Ovary (tissue), 9 donors: Measurements from ENCODE around the gene PATL2. TPM values are rescaled to one million over a fixed set of nuclear protein-coding genes. Genes with fewer than 3 reads are reported as not detected.

ENCODE experiments used
- DNase-seq, 5 donors: peaks; one replicate each; pipeline ENCODE4 v3.0.0-alpha.2; 2019 to 2020
- H3K27ac ChIP-seq, 2 donors: fragments of 200-600 bp; one replicate each; pipeline versions ENCODE4 v1.5.1 to v1.8.0; 2019 to 2022
- H3K27me3 ChIP-seq: fragments of 200-600 bp; one replicate; pipeline ENCODE4 v1.8.0; 2022
- H3K36me3 ChIP-seq: fragments of 200-600 bp; sonication (generic); one replicate; pipeline ENCODE4 v1.5.1; 2019
- H3K4me1 ChIP-seq: one replicate; pipeline ENCODE4 v1.8.1; 2013; ENCODE audit warnings: mild to moderate bottlenecking, moderate library complexity; ENCODE audit not compliant: insufficient read depth
- H3K4me3 ChIP-seq: fragments of 200-600 bp; sonication (generic); one replicate; pipeline ENCODE4 v1.5.1; 2017
- H3K9me3 ChIP-seq, 2 donors: fragments of 200-600 bp in 1 of 2; sonication (generic) in 1 of 2; one replicate each; pipeline versions ENCODE4 v1.5.1 to v1.8.1; 2013 to 2019; ENCODE audit warnings: mild to moderate bottlenecking in 1 of 2, moderate library complexity in 1 of 2
- EP300 ChIP-seq: sonication (generic); formaldehyde crosslinking; IDR thresholded peaks from one replicate; pipeline ENCODE4 v1.6.1; 2017; ENCODE audit warnings: antibody characterized with exemption
- POLR2A ChIP-seq: fragments of 450-650 bp; IDR thresholded peaks from one replicate; pipeline ENCODE4 v1.6.1; 2017; ENCODE audit warnings: antibody characterized with exemption, mild to moderate bottlenecking, moderate library complexity
- WGBS, 3 donors: extraction: QIAGEN DNeasy Blood & Tissue Kit in 1 of 3; methylation state at CpG; one replicate each; pipeline versions ENCODE4 v1.1.5 to v1.1.7; 2013 to 2017; 5-methylcytosine and 5-hydroxymethylcytosine counted together
- intact Hi-C, 4 donors: fragments of 100-400 bp; cut with DNase I; formaldehyde crosslinking; loops; one replicate each; pipeline versions ENCODE4 v1.11.0 to v1.15.1; 2022 to 2023
- polyA plus RNA-seq, 2 donors: library from polyadenylated mRNA; stranded (reverse); fragments of 200-250 nt in 1 of 2; fragments of 350-450 nt in 1 of 2; fragmentation: Illumina TruSeq in 1 of 2; extraction: RNeasy Lipid Tissue Mini Kit (QIAGEN cat#74804) in 1 of 2; gene quantifications; one replicate each; pipeline ENCODE4 v1.2.3, GENCODE V29; 2013 to 2014
- small RNA-seq: library from RNA; depleted of rRNA; stranded (forward); fragments of <200 nt; gene quantifications from one replicate; pipeline ENCODE3, GENCODE V24; 2016
- total RNA-seq, 7 donors: library from RNA; depleted of rRNA in 2 of 7; stranded (reverse); fragments of >200 nt in 2 of 7; fragmentation: NEBNext Ultra II Directional in 3 of 7; extraction: Animal tissue kit (Norgen Biotek cat#: 25700) in 3 of 7; gene quantifications; one replicate each; pipeline versions ENCODE4 v1.1.0 to v1.2.4, GENCODE V29; 2016 to 2023
- TF ChIP-seq, protein P1 (sequence below), 3 donors: fragments of 450-650 bp in 2 of 3; fragments of 200-600 bp in 1 of 3; IDR thresholded peaks; one replicate each; pipeline versions ENCODE4 v1.5.1 to v1.8.0; 2016 to 2022; ENCODE audit warnings: antibody characterized with exemption in 3 of 3, mild to moderate bottlenecking in 1 of 3
- donor health status: DM: no; HTN: no; CAD: no; lungs with moderate emphysema.
- donor health status: DM: no; HTN: no; CAD: no.
- donor health status: Bipolar disorder and iron deficiency.
- donor health status: DM: yes; HTN: yes; CAD: no.
- donor health status: DM: no; HTN: no; CAD: no.
- donor health status: DM: yes; HTN: yes; CAD: no.

PATL2 gene
- total and polyA plus RNA-seq, 9 donors: 0.20 to 2.3 (median 1.3) TPM

DNA sequence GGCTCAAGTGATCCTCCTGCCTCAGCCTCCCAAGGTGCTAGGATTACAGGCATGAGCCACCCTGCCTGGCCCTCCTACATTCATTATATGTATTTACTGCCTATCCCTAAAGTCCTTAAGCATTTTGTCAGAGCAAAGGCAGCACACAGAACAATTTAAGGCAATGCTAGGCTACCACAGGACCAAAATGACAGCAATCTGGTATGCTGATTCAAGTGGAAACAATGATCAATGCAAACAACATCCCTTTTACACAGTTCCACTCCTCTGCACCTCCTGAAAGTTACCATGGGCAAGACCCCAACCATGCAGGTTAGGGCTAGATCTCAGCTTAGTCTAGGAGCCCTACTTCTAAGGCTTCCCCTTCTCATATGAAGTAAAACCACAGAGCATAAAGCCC, 87.9 kb downstream of the PATL2 start:
- Histone ChIP-seq H3K36me3 (no peaks in the 10 kb centered on the region), H3K27ac (no peak overlapping the region), H3K4me1 (no peaks in the 10 kb centered on the region), H3K4me3 (no peak overlapping the region), H3K9me3 (no peaks in the 10 kb centered on the region), H3K27me3 (no peaks in the 10 kb centered on the region)
- intact Hi-C loops: no loop called here
- DNase-seq: no peak
- TF ChIP-seq POLR2A: no peak
- TF ChIP-seq EP300: no peak
- TF ChIP-seq, protein P1, sequence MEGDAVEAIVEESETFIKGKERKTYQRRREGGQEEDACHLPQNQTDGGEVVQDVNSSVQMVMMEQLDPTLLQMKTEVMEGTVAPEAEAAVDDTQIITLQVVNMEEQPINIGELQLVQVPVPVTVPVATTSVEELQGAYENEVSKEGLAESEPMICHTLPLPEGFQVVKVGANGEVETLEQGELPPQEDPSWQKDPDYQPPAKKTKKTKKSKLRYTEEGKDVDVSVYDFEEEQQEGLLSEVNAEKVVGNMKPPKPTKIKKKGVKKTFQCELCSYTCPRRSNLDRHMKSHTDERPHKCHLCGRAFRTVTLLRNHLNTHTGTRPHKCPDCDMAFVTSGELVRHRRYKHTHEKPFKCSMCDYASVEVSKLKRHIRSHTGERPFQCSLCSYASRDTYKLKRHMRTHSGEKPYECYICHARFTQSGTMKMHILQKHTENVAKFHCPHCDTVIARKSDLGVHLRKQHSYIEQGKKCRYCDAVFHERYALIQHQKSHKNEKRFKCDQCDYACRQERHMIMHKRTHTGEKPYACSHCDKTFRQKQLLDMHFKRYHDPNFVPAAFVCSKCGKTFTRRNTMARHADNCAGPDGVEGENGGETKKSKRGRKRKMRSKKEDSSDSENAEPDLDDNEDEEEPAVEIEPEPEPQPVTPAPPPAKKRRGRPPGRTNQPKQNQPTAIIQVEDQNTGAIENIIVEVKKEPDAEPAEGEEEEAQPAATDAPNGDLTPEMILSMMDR (IDR thresholded peaks at IDR 0.05): no peak

DNA sequence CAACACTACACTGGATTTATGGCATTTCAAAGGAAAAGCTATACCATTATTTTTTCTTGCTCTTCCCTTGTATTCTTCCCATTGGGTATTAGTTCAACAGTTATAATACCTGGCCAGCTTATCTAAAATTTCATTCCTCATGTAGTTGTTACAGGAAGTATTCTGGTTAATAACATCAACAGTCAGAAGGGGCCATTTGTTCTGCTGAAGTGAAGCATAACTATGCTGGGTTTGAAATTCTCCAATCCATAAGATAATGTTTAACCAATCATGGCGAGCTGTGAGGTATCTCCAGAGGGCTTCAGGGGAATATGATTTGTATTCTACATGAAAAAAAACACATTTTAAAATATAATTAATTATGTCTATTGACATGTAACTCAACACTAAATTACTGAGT, 91.0 kb downstream of the PATL2 start:
- H3K27ac ChIP-seq: no peak overlapping the region
- WGBS, 3 donors: 97 to 100% (median 97%) methylated on average over 1 of the region's 1 CpG
- H3K9me3 ChIP-seq: no peaks in the 10 kb centered on the region
- H3K4me3 ChIP-seq: no peak overlapping the region
- H3K4me1 ChIP-seq: no peaks in the 10 kb centered on the region
- intact Hi-C loops: no loop called here
- TF ChIP-seq, protein P1 (IDR thresholded peaks at IDR 0.05): no peak
- TF ChIP-seq POLR2A (no peak), EP300 (no peak)
- DNase-seq: no peak
- no peaks in the 10 kb centered on the region for H3K36me3 ChIP-seq
- no peaks in the 10 kb centered on the region for H3K27me3 ChIP-seq

GRCh38 chr15:44616974-44617373, 94.1 kb downstream of the PATL2 start:
- H3K36me3 ChIP-seq: no peaks in the 10 kb centered on the region

More at GRCh38 chr15:44616974-44617373, 94.1 kb downstream of the PATL2 start:
- 82 to 98% (median 95%) methylated on average over 2 of the region's 2 CpGs for WGBS, 3 donors
- intact Hi-C loops: no loop called here
- Histone ChIP-seq H3K27me3 (no peaks in the 10 kb centered on the region), H3K4me1 (no peaks in the 10 kb centered on the region), H3K4me3 (no peak overlapping the region), H3K27ac (no peak overlapping the region), H3K9me3 (no peaks in the 10 kb centered on the region)
- TF ChIP-seq, protein P1 (IDR thresholded peaks at IDR 0.05): no peak
- TF ChIP-seq EP300 (no peak), POLR2A (no peak)
- no peak for DNase-seq

Small RNA genes lying within 50 kb of the gene (small RNA-seq; reads per million reads assigned to genes)
- not detected for gene RF00019

Other genes with a start within 250 kb of the PATL2 start
- 10 to 100 TPM; 27.6 to 62.6 (median 49.0) TPM for gene EIF3J, start 174.2 kb downstream of the PATL2 start, total RNA-seq
- 10 to 100 TPM; 27.0 to 65.3 TPM for gene EIF3J, start 174.2 kb downstream of the PATL2 start, polyA plus RNA-seq
- 10 to 100 TPM; 40.3 to 79.8 (median 53.7) TPM for gene SPG11, start 47.7 kb downstream of the PATL2 start, total RNA-seq
- gene SPG11, start 47.7 kb downstream of the PATL2 start, polyA plus RNA-seq: 10 to 100 TPM; 25.4 to 40.4 TPM
- gene B2M, start 194 bp upstream of the PATL2 start, total RNA-seq: 1,000 to 10,000 TPM in 4 of 7 donors, 100 to 1,000 TPM in 3; 827 to 3,158 (median 1,148) TPM
- 1,000 to 10,000 TPM; 2,417 to 6,504 TPM for gene B2M, start 194 bp upstream of the PATL2 start, polyA plus RNA-seq
- 10 to 100 TPM in 6 of 7 donors, 1 to 10 TPM in 1; 7.0 to 25.5 (median 19.7) TPM for gene TRIM69, start 25.2 kb upstream of the PATL2 start, total RNA-seq
- gene TRIM69, start 25.2 kb upstream of the PATL2 start, polyA plus RNA-seq: 10 to 100 TPM; 16.3 to 51.4 TPM
- gene TERB2, start 245.4 kb upstream of the PATL2 start, total RNA-seq: 1 to 10 TPM in 1 of 7 donors, not detected in 6; 1.8 TPM
- not detected for gene TERB2, start 245.4 kb upstream of the PATL2 start, polyA plus RNA-seq